B cell (primary cell): Measurements from ENCODE around the gene KRCC1. TPM values are rescaled to one million over a fixed set of nuclear protein-coding genes. Genes with fewer than 3 reads are reported as not detected.

Experiments
- ATAC-seq: fragments of 200-7000 bp; cut with Tn5 transposase; one replicate; pipeline ENCODE4 v1.10.0; 2021; ENCODE audit warnings: low read depth, mild to moderate bottlenecking, moderate number of reproducible peaks, moderate library complexity
- CTCF ChIA-PET: fragments of 350-600 bp; sonication (Branson Sonifier 250); formaldehyde crosslinking; loops from one replicate; lab custom pipeline; 2021; ENCODE audit warnings: antibody characterized with exemption, inconsistent platforms; lab: Charles Lee
- POLR2A ChIA-PET: fragments of 350-600 bp; sonication (Branson Sonifier 250); formaldehyde crosslinking; loops from one replicate; lab custom pipeline; 2021; ENCODE audit warnings: antibody characterized with exemption; lab: Charles Lee
- DNase-seq: peaks from one replicate; pipeline ENCODE4 v3.0.0; 2013
- H2AFZ ChIP-seq: 2 replicates; pipeline ENCODE4 v1.6.1; 2012; ENCODE audit warnings: mild to moderate bottlenecking, low read depth, low read length; ENCODE audit not compliant: insufficient read depth, poor library complexity, severe bottlenecking
- H3K27ac ChIP-seq, 2 donors: 1 replicate in 1 of 2; 2 replicates in 1 of 2; pipeline ENCODE4 v1.5.1; 2012 to 2013; ENCODE audit warnings: low read length in 2 of 2, mild to moderate bottlenecking in 2 of 2, moderate library complexity in 1 of 2
- H3K27me3 ChIP-seq, 4 experiments: fragments of 200-600 bp in 1 of 4; sonication (generic) in 1 of 4; replicated peaks in 1 of 4; 1 replicate in 2 of 4; 2 replicates in 2 of 4; pipeline versions ENCODE4 v1.6.1 to v1.7.0; 2013 to 2016; ENCODE audit warnings: low read length in 3 of 4, mild to moderate bottlenecking in 2 of 4, mixed read lengths in 1 of 4, moderate library complexity in 1 of 4; ENCODE audit not compliant: insufficient read depth in 4 of 4, control insufficient read depth in 3 of 4; ENCODE audit errors: control extremely low read depth in 1 of 4
- H3K36me3 ChIP-seq, 2 experiments: replicated peaks in 1 of 2; 1 replicate in 1 of 2; 2 replicates in 1 of 2; pipeline versions ENCODE4 v1.6.1 to v1.7.1; 2013; ENCODE audit warnings: low read length in 1 of 2; ENCODE audit not compliant: insufficient read depth in 2 of 2, control insufficient read depth in 1 of 2; ENCODE audit errors: control extremely low read depth in 1 of 2, extremely low read depth in 1 of 2
- H3K4me1 ChIP-seq, 2 donors: fragments of 200-600 bp in 1 of 2; sonication (generic) in 1 of 2; 1 replicate in 1 of 2; 2 replicates in 1 of 2; pipeline versions ENCODE4 v1.5.1 to v1.6.1; 2013 to 2017; ENCODE audit warnings: low read length in 2 of 2; ENCODE audit not compliant: control insufficient read depth in 2 of 2, insufficient read depth in 2 of 2
- H3K4me2 ChIP-seq: replicated peaks from 2 replicates; pipeline ENCODE3; 2012; ENCODE audit warnings: mild to moderate bottlenecking, low read depth, low read length; ENCODE audit not compliant: poor library complexity, severe bottlenecking
- H3K4me3 ChIP-seq, 5 experiments: fragments of 200-600 bp in 1 of 5; sonication (generic) in 1 of 5; 1 replicate in 3 of 5; 2 replicates in 2 of 5; pipeline versions ENCODE4 v1.5.1 to v1.7.0; 2011 to 2016; ENCODE audit warnings: low read length in 4 of 5, mild to moderate bottlenecking in 4 of 5, low read depth in 2 of 5, control low read depth in 1 of 5, moderate library complexity in 1 of 5; ENCODE audit not compliant: insufficient read depth in 1 of 5; ENCODE audit errors: control extremely low read depth in 1 of 5, extremely low read depth in 1 of 5
- H3K79me2 ChIP-seq: fragments of 200-600 bp; sonication (generic); one replicate; pipeline ENCODE4 v1.6.0; 2016; ENCODE audit warnings: low read length; ENCODE audit not compliant: control insufficient read depth, insufficient read depth
- H3K9ac ChIP-seq: fragments of 200-600 bp; sonication (generic); 2 replicates; pipeline ENCODE4 v1.6.1; 2017; ENCODE audit warnings: mild to moderate bottlenecking, low read length, moderate library complexity
- H3K9me3 ChIP-seq, 3 donors: one replicate each; pipeline versions ENCODE4 v1.6.1 to v1.7.1; 2013; ENCODE audit warnings: low read length in 2 of 3; ENCODE audit not compliant: control insufficient read depth in 2 of 3, insufficient read depth in 1 of 3; ENCODE audit errors: control extremely low read depth in 1 of 3
- H4K20me1 ChIP-seq: 2 replicates; pipeline ENCODE4 v1.6.0; 2012; ENCODE audit warnings: mild to moderate bottlenecking, low read length; ENCODE audit not compliant: insufficient read depth, control insufficient read depth, poor library complexity, severe bottlenecking
- H3K27ac Mint-ChIP-seq: one replicate; pipeline ENCODE4 v1.8.0; 2021; ENCODE audit warnings: mixed read lengths
- H3K27me3 Mint-ChIP-seq: one replicate; pipeline ENCODE4 v1.8.0; 2021; ENCODE audit warnings: mixed read lengths
- H3K4me1 Mint-ChIP-seq: one replicate; pipeline ENCODE4 v1.8.0; 2021; ENCODE audit warnings: mixed read lengths
- H3K4me3 Mint-ChIP-seq: one replicate; pipeline ENCODE4 v1.8.0; 2021; ENCODE audit warnings: mixed read lengths
- H3K9me3 Mint-ChIP-seq: one replicate; pipeline ENCODE4 v1.8.0; 2022; ENCODE audit warnings: mixed read lengths; ENCODE audit not compliant: insufficient read depth
- CTCF ChIP-seq: fragments of 200-600 bp; IDR thresholded peaks from one replicate; pipeline ENCODE4 v1.8.0; 2022; ENCODE audit warnings: antibody characterized with exemption, mild to moderate bottlenecking
- EZH2 ChIP-seq: IDR thresholded peaks from 2 replicates; pipeline ENCODE4 v1.6.1; 2012; ENCODE audit warnings: borderline replicate concordance, low read depth, mild to moderate bottlenecking, moderate library complexity, low read length; ENCODE audit not compliant: insufficient read depth, poor library complexity, severe bottlenecking
- WGBS: methylation state at CpG from one replicate; pipeline ENCODE4 v1.1.5; 2013; ENCODE audit warnings: missing lambda C conversion rate; ENCODE audit not compliant: insufficient coverage; 5-methylcytosine and 5-hydroxymethylcytosine counted together
- intact Hi-C: fragments of 100-400 bp; cut with micrococcal nuclease; formaldehyde crosslinking; loops from one replicate; pipeline ENCODE4 v1.10.0; 2022
- polyA plus RNA-seq: library from polyadenylated mRNA; depleted of rRNA; stranded (reverse); fragments of >200 nt; gene quantifications from 2 replicates; pipeline ENCODE4 v1.2.3, GENCODE V29; 2012
- total RNA-seq, 2 donors: library from RNA; stranded (reverse); fragments of 120-200 nt in 1 of 2; gene quantifications; 1 replicate in 1 of 2; 2 replicates in 1 of 2; pipeline versions ENCODE4 v1.2.3 to v1.2.4, GENCODE V29; 2013 to 2022

Gene KRCC1
- total and polyA plus RNA-seq, 2 donors (not counting 1 experiment from before 2014, with no cell fraction given): 11.9 to 27.2 TPM

- Histone ChIP-seq H3K4me3 (no peak overlapping the region), H3K4me2 (no peak overlapping the region), H3K9me3 (peaks cover 0 to 3% (median 0%) of the 10 kb centered on the region in 3 donors), H3K27me3 (no peaks in the 10 kb centered on the region), H3K36me3 (no peaks in the 10 kb centered on the region), H2AFZ (no peak overlapping the region), H3K9ac (no peak overlapping the region), H3K79me2 (no peaks in the 10 kb centered on the region), H4K20me1 (no peaks in the 10 kb centered on the region), H3K27ac (no peak overlapping the region), H3K4me1 (no peaks in the 10 kb centered on the region)
- H3K4me3 Mint-ChIP-seq: no peak overlapping the region
- no peak overlapping the region for H3K27ac Mint-ChIP-seq
- no peaks in the 10 kb centered on the region for H3K9me3 Mint-ChIP-seq
- DNase-seq: no peak
- ChIA-PET CTCF (interaction anchor here (1.7 kb wide), 1 partner anchor 9 kb away, joined by 6 read pairs; no protein-coding TSS in a partner anchor), POLR2A (no interaction called here)
- intact Hi-C loops: no loop called here
- no peaks in the 10 kb centered on the region for H3K4me1 Mint-ChIP-seq
- H3K27me3 Mint-ChIP-seq: peaks cover 12% of the 10 kb centered on the region
- TF ChIP-seq CTCF (no peak), EZH2 (no peak)
- no peak for ATAC-seq
Measured at GRCh38 chr2:88069117-88069516, 13.5 kb upstream of the KRCC1 start.

GRCh38 chr2:88068044-88068443 lies 12.5 kb upstream of the KRCC1 start:
- CTCF ChIA-PET: no interaction called here
- no CpG with 5 or more reads among the region's 2 CpGs for WGBS
- intact Hi-C loops: no loop called here
- H3K36me3 ChIP-seq: no peaks in the 10 kb centered on the region
- POLR2A ChIA-PET: no interaction called here
- H3K79me2 ChIP-seq: no peaks in the 10 kb centered on the region
- no peak overlapping the region for H3K9ac ChIP-seq
- no peaks in the 10 kb centered on the region for H3K27me3 ChIP-seq
- H3K4me2 ChIP-seq: no peak overlapping the region
- no peak overlapping the region for H3K27ac Mint-ChIP-seq
- H3K4me1 Mint-ChIP-seq: no peaks in the 10 kb centered on the region
- H3K9me3 ChIP-seq: no peaks in the 10 kb centered on the region
- TF ChIP-seq EZH2 (no peak), CTCF (no peak)
- no peak overlapping the region for H3K4me3 Mint-ChIP-seq
- ATAC-seq (no peak), DNase-seq (no peak)
- peaks cover 8% of the 10 kb centered on the region for H3K27me3 Mint-ChIP-seq
- H2AFZ ChIP-seq: no peak overlapping the region
- H4K20me1 ChIP-seq: no peaks in the 10 kb centered on the region
- H3K27ac ChIP-seq: no peak overlapping the region
- H3K4me3 ChIP-seq: no peak overlapping the region
- H3K9me3 Mint-ChIP-seq: no peaks in the 10 kb centered on the region
- H3K4me1 ChIP-seq: no peaks in the 10 kb centered on the region
